ENCODE measurements around the gene GJC2. TPM values are rescaled to one million over a fixed set of nuclear protein-coding genes. Genes with fewer than 3 reads are reported as not detected.

Gene GJC2
- total RNA-seq, 2 experiments from 2014 or later = 2.1 to 2.4 TPM

GRCh38 chr1:228145463-228146416, 4.0 kb upstream of the GJC2 start:
- CTCF ChIA-PET = interaction anchor here (1.7 kb wide), 1 partner anchor 19 kb away, joined by 3 read pairs; the partner anchor contains the start of gene IBA57
- Histone ChIP-seq H3K9me3 (ENCODE audit: control insufficient read depth in 1 of 2, insufficient read depth in 1 of 2, low read length in 2 of 2) (no peaks in the 10 kb centered on the region), H3K4me3 (ENCODE audit: low read length) (no peak overlapping the region), H3K4me1 (ENCODE audit: insufficient read depth, low read length) (peaks cover 53% of the 10 kb centered on the region), H3K36me3 (ENCODE audit: insufficient read depth, low read length) (peaks cover 56% of the 10 kb centered on the region), H3K27me3 (ENCODE audit: control insufficient read depth in 1 of 2, insufficient read depth in 2 of 2, low read length in 2 of 2) (no peaks in the 10 kb centered on the region), H3K27ac (ENCODE audit: low read depth in 1 of 2, low read length in 2 of 2) (no peak overlapping the region)
- Mint-ChIP-seq H3K36me3 (ENCODE audit: low read depth) (peaks cover 34% of the 10 kb centered on the region), H3K27me3 (no peaks in the 10 kb centered on the region), H3K4me3 (peak overlapping the region; percentile 20), H3K9me3 (no peaks in the 10 kb centered on the region), H3K27ac (no peak overlapping the region), H3K4me1 (ENCODE audit: low read depth) (peaks cover 34% of the 10 kb centered on the region)
- TF ChIP-seq CTCF (IDR thresholded peaks at IDR 0.05) = no peak
- ATAC-seq (ENCODE audit: poor library complexity) (no peak), DNase-seq (peak in 1 of 14 experiments; percentile 20)
- POLR2A ChIA-PET = interaction anchor here (3.9 kb wide), 1 partner anchor 20 kb away, joined by 33 read pairs; the partner anchor contains the start of gene IBA57
- intact Hi-C loops (cut with DNase I, micrococcal nuclease) = loop anchor here in 1 of 2 experiments (10.0 kb wide), 1 partner anchor 1359 kb away; the partner anchor contains the start of gene NUP133

- no peaks in the 10 kb centered on the region for H3K9me3 ChIP-seq (ENCODE audit: control insufficient read depth in 1 of 2, insufficient read depth in 1 of 2, low read length in 2 of 2)
- peaks cover 45% of the 10 kb centered on the region for H3K4me1 ChIP-seq (ENCODE audit: insufficient read depth, low read length)
- no peak for TF ChIP-seq CTCF (IDR thresholded peaks at IDR 0.05)
- Mint-ChIP-seq H3K27me3 (no peaks in the 10 kb centered on the region), H3K9me3 (no peaks in the 10 kb centered on the region), H3K27ac (no peak overlapping the region), H3K4me1 (ENCODE audit: low read depth) (peaks cover 26% of the 10 kb centered on the region), H3K36me3 (ENCODE audit: low read depth) (peaks cover 29% of the 10 kb centered on the region), H3K4me3 (no peak overlapping the region)
- no peak overlapping the region for H3K4me3 ChIP-seq (ENCODE audit: low read length)
- H3K36me3 ChIP-seq (ENCODE audit: insufficient read depth, low read length) = peaks cover 55% of the 10 kb centered on the region
- CTCF ChIA-PET = no interaction called here
- no peaks in the 10 kb centered on the region for H3K27me3 ChIP-seq (ENCODE audit: control insufficient read depth in 1 of 2, insufficient read depth in 2 of 2, low read length in 2 of 2)
- intact Hi-C loops (cut with DNase I, micrococcal nuclease) = loop anchor here in 1 of 2 experiments (10.0 kb wide), 1 partner anchor 1358 kb away; the partner anchor contains the start of gene NUP133
- ATAC-seq (ENCODE audit: poor library complexity) = no peak
- H3K27ac ChIP-seq (ENCODE audit: low read depth in 1 of 2, low read length in 2 of 2) = no peak overlapping the region
- no peak for DNase-seq
- POLR2A ChIA-PET = no interaction called here
Measured at GRCh38 chr1:228146417-228147150, 3.1 kb upstream of the GJC2 start.

- peaks cover 49% of the 10 kb centered on the region for H3K36me3 ChIP-seq (ENCODE audit: insufficient read depth, low read length)
- H3K9me3 ChIP-seq (ENCODE audit: control insufficient read depth in 1 of 2, insufficient read depth in 1 of 2, low read length in 2 of 2) = no peaks in the 10 kb centered on the region
- TF ChIP-seq CTCF (IDR thresholded peaks at IDR 0.05) = no peak
- CTCF ChIA-PET = no interaction called here
- no peak for ATAC-seq (ENCODE audit: poor library complexity)
- H3K4me3 ChIP-seq (ENCODE audit: low read length) = no peak overlapping the region
- H3K27me3 Mint-ChIP-seq = no peaks in the 10 kb centered on the region
- POLR2A ChIA-PET = no interaction called here
- no peak overlapping the region for H3K27ac Mint-ChIP-seq
- peaks cover 29% of the 10 kb centered on the region for H3K36me3 Mint-ChIP-seq (ENCODE audit: low read depth)
- H3K27ac ChIP-seq (ENCODE audit: low read depth in 1 of 2, low read length in 2 of 2) = no peak overlapping the region
- peaks cover 38% of the 10 kb centered on the region for H3K4me1 ChIP-seq (ENCODE audit: insufficient read depth, low read length)
- H3K27me3 ChIP-seq (ENCODE audit: control insufficient read depth in 1 of 2, insufficient read depth in 2 of 2, low read length in 2 of 2) = no peaks in the 10 kb centered on the region
- peaks cover 20% of the 10 kb centered on the region for H3K4me1 Mint-ChIP-seq (ENCODE audit: low read depth)
- no peaks in the 10 kb centered on the region for H3K9me3 Mint-ChIP-seq
- intact Hi-C loops (cut with DNase I, micrococcal nuclease) = loop anchor here in 1 of 2 experiments (10.0 kb wide), 1 partner anchor 1358 kb away; the partner anchor contains the start of gene NUP133
- peak in 1 of 14 experiments; percentile 17 for DNase-seq
- no peak overlapping the region for H3K4me3 Mint-ChIP-seq
Measured at GRCh38 chr1:228147151-228147693, 2.5 kb upstream of the GJC2 start.
